Measurements from ENCODE around the gene BMP6.

GRCh38 chr6:7781240-7781639 lies 55.3 kb downstream of the BMP6 start:
- TF ChIP-seq CTCF (IDR thresholded peaks at IDR 0.05) (no peak), POLR2A (IDR thresholded peaks at IDR 0.05) (no peak)
